HG02642 (cell line): ENCODE results near the gene CDK2AP2.
"Not testable (repeated sequence)": the region's sequence is repeated elsewhere in the genome, so short reads cannot be mapped to it uniquely, and the experiment has no call there.

Source experiments
- ATAC-seq: cut with Tn5 transposase; IDR thresholded peaks from one replicate; pipeline ENCODE4 v1.9.1; 2021; ENCODE audit warnings: mild to moderate bottlenecking; ENCODE audit not compliant: unreplicated experiment, poor library complexity

The CDK2AP2 gene

DNA sequence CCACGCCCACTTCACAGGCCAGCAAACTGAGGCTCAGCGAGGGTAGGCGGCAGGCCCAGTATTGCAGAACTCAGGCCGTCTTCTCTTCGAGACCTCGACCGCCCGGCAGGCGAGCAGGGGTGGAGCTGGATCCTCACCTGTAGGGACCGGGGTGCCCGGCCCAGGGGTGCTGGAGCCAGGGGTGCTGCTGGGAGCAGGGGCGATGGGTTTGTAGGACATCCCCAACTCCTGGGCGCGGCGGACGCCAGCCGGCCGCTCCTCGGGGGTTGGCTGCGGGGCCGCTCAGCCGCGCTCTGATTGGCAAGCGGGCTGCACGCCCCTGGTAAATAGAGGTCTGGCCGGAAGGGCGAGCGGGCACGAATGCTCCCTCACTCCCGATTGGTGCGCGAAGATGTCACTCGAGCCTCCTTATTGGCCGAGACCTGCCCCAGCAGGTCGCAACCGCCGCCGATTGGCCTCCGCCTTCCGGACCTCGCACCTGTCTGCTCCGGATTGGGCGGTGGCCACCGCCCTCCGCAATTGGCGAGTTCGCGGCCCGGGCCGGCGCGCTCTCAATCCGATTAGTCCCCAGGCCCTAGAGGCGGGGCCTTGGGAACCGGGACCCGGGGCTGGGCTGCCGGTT, at the start of gene CDK2AP2:
CDK2AP2 (minus strand) TSS at position 299 of the 622 bp plus-strand sequence; CDS start at position 219, 80 bp downstream.
- ATAC-seq, result peak; percentile 75

DNA sequence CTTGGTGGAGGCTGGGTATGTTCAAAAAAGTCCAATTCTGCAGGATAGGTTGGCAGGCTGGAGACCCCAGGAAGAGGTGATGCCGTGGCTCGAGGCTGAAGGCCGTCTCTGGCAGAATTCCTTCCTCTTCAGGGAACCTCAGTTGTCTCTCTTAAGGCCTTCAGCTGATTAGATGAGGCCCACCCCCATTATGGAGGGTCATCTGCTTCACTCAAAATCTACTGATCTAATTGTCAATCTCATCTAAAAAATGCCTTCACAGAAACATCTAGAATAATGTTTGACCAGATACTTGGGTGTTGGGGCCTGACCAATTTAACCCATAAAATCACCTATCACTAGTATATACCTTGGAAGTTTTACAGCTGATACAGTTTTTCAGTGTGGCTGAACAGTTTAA, 48.3 kb upstream of the CDK2AP2 start:
- no peak for ATAC-seq

- not testable (repeated sequence) for ATAC-seq
Observed at GRCh38 chr11:67551697-67552096, 43.7 kb upstream of the CDK2AP2 start.

DNA sequence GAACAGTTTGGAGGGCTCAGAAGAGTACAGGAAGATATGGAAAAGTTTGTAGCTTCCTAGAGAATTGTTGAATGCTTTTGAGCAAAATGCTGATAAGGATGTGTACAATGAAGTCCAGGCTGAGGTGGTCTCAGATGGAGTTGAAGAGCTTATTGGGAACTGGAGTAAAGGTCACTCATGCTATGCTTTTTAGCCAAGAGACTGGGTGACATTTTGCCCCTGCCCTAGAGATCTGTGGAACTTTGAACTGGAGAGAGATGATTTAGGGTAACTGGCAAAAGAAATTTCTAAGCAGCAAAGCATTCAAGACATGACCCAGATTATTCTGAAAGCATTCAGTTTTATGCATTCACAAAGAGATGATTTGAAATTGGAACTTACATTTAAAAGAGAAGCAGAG, 43.2 kb upstream of the CDK2AP2 start:
- no peak for ATAC-seq

DNA sequence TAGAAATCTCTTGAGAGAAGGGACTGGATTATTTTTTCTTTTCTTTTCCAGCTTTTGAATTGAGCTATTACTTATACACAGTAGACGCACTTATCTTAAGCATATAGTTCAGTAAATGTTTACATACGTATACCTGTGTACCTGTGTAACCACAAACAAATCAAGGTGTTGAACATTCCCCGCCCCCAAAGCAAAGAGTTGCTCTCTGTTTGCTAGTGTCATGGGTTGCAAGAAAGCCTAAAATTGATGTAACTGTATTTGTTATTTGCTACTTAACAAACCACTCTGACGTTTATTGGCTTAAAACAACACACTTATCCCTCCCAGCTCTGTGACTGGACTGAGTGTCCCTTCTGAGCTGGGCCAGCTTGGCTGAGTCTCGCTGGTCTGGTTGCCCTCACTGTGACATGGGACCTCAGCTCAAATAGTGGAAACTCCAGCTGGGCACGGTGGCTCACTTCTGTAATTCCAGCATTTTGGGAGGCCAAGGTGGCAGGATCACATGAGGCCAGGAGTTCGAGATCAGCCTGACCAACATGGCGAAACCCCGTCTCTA, 40.7 kb upstream of the CDK2AP2 start:
- no peak for ATAC-seq

DNA sequence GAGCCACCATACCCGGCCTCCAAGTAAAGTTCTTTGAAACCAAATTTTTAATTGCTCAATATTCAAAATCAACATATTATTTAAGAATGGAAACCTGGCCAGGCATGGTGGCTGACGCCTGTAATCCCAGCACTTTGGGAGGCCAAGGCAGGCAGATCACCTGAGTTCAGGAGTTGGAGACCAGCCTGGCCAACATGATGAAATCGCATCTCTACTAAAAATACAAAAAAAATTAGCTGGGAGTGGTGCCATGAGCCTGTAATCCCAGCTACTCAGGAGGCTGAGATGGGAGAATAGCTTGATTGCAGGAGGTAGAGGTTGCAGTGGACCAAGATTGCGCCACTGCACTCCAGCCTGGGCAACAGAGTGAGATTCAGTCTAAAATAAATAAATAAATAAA, 40.1 kb upstream of the CDK2AP2 start:
- not testable (repeated sequence) for ATAC-seq

DNA sequence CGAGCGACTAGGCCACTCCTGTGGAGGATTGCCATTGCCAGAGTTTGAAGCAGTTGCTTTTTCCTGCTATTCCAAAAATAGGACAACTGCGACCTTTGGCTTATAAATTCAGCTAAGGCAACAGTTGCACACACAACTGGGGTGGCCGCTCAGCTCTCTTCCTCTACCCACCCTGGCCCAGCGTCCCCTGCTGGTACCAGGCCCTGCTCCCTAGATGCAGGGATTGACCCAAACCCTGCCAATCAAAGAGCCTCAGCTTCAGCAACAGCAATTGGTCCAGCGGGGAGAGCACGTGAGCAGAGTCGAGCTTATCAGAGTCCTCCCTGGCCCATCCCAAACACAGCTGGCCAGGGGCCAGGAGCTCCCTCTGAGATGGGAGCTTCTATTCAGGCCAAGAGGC, 37.3 kb upstream of the CDK2AP2 start:
- no peak for ATAC-seq

DNA sequence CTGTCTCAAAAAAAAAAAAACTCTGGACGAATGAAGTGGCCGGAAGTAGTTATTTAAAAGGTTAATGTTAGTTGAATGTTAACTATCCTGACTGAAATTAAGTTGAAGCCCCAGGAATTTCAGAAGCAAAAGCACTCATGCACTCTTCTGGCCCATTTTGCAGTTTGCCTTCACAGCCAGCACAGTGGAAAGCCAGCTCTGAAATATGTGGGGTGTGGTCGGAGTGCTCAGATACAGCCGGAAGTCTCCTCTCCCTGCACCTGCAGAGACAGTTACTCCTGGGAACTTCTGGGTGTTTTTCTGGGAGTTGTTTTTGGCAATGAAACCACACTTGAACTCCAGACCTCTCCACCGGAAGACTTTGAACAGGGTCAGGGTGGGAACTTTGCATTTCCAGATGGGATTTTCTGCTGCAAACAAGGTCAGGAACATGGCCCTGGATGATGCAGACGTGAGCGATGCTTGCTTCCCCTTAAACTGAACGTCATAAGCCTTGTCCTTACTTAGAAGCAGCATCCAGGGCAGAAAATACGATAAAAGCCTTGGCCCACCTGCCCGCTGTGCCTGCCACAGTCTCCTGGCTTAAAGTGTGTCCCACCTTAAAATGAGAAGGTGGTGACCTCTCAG, 36.8 kb upstream of the CDK2AP2 start:
- ATAC-seq, result no peak

DNA sequence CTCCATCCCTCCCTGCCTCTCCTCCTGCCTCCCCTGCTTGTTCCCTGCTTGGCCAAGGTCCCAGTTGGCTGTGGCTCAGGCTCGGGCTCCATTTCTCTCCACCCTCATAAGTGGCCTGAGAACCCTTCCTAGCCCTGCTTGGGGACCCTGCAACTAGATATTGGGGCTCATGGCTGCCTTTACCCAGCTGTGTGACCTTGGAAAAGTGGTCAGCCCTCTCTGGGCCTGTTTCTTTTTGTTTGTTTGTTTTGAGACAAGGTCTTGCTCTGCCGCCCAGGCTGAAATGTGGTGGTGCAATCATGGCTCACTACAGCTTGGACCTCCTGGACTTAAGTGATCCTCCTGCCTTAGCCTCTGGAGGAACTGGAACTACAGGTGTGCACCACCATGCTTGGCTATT, 35.6 kb upstream of the CDK2AP2 start:
- no peak for ATAC-seq

DNA sequence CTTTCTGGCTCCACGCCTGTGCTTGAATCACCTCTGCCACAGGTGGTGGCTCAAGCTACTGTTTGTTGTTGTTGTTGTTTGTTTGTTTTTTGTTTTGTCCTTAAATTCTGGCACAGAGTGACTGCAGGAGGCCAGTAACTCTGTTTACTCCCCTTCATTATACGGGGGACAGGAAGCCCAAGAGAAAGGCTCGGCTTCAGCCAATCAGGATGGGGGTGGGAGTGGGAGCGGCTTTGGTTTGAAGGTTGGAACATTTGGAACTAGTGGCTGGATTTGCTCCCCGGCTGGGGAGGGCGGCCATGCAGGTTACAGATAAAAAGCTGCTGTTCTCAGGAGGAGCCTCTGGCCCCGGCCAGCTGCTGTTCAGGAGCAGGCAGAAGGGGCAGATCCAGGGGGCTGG, 35.0 kb upstream of the CDK2AP2 start:
- ATAC-seq, result no peak

DNA sequence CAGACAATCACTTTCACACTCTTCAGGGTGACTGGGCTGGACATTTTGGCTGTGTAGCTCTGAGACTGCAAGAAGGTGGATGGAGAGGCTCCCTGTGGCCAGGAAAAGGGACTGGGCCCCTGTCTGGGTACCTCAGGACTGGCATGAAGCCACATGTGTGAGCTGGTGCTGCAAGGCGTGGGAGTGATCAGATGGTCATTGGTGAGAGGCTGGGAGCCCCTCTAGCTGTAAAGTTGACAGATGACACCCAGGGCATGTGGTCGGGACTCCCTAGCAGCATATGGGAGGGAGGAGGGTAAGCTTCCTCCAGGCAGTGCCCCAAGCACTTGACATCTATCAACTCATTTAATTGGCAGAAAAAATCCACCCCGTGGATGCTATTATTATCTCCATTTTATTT, 34.2 kb upstream of the CDK2AP2 start:
- ATAC-seq, result no peak

GRCh38 chr11:67541198-67541597, 33.2 kb upstream of the CDK2AP2 start:
- ATAC-seq, result no peak

- no peak for ATAC-seq
Observed at GRCh38 chr11:67539550-67539949, 31.6 kb upstream of the CDK2AP2 start.

DNA sequence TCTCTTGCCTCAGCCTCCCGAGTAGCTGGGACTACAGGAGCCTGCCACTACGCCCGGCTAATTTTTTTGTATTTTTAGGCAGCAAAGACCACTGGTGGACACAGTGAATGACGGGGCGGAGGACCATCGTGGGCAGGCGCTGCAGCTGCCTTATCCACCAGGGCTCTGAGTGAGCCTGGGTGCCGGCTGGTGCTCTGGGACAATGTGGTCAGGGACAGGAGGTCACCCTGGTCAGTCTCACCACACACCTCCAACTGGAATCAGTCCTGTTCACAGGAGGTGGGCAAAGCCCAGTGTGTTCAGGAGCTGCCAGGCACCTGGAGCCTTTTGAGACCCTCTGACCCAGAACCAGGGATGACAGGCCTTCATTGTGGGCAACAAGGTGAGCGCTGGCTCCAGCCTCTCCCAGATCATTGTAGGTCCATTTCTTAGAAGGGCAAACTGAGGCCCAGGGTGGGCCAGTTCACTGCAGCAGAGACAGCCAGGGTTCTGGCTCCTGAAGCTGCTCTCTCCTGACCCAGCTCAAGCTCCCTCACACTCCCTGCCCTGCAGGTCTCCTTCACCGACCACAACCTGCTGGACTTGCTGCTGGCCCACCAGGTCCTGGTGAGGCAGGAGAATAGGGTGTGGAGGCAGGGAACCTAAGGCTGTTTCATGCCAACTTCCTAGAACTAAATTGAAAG, 31.0 kb upstream of the CDK2AP2 start:
- ATAC-seq, result no peak

GRCh38 chr11:67538306-67538705, 30.3 kb upstream of the CDK2AP2 start:
- no peak for ATAC-seq

GRCh38 chr11:67535561-67535960, 27.6 kb upstream of the CDK2AP2 start:
- ATAC-seq, result no peak

- ATAC-seq, result no peak
Observed at GRCh38 chr11:67534070-67534679, 26.2 kb upstream of the CDK2AP2 start.

- no peak for ATAC-seq
Observed at GRCh38 chr11:67532889-67533288, 24.9 kb upstream of the CDK2AP2 start.

DNA sequence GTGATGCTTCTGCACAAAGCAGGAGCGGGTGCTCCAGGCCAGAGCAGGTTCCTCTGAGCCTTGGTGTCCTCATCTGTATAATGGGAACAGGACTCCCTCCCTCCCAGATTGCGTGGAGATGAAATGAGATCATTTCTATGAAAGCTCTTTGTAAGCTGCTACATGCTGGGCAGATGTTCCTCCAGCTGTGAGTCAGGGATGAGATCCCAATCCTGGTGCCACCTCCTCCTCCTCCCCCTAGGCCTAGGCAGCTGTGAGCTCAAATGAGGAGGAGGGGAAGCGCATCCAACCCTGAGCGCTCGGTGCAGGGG, 22.3 kb upstream of the CDK2AP2 start:
- ATAC-seq, result no peak

GRCh38 chr11:67528376-67528775, 20.4 kb upstream of the CDK2AP2 start:
- no peak for ATAC-seq

DNA sequence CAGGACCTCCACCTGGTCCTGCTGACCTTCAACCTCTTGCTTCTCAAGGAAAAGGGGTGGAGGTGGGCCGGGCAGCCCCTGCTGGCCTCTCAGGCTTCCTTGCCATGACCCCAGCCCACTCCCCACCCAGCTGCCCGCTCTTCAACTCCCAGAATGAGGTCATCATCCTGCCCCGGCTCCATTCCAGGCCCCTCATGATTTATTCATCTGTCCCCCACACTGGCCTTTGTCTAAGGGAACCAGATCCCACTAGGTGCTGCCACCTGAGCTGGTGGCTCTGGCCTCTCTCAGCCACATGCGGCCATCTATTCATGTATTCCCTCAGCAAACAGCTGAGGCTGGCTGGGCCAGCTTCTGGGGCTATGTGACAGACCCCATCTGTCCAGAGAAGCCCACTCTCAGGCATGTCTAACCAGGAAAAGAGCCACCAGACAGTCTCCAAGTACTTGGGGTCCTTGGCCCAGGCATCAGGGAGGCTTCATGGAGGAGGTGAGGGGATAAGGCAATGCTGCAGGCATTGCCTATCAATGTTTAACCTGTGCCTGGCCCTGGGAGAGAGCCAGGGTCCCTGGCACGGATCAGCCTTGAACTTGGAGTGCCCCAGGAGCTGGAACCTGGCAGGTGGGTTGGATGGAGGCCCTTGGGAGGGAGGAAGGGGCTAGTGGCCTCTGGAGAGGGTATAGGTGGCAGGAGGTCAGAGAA, 17.5 kb upstream of the CDK2AP2 start:
- no peak for ATAC-seq
